SIG-M5 treated with dmso at 0.1 percent for 504 hours (cell line): ENCODE measurements around the gene DNTT.

ENCODE experiments used
- DNase-seq: peaks from one replicate; lab custom pipeline; 2025; ENCODE audit not compliant: unreplicated experiment; lab: John Stamatoyannopoulos, UW

The DNTT gene

DNA sequence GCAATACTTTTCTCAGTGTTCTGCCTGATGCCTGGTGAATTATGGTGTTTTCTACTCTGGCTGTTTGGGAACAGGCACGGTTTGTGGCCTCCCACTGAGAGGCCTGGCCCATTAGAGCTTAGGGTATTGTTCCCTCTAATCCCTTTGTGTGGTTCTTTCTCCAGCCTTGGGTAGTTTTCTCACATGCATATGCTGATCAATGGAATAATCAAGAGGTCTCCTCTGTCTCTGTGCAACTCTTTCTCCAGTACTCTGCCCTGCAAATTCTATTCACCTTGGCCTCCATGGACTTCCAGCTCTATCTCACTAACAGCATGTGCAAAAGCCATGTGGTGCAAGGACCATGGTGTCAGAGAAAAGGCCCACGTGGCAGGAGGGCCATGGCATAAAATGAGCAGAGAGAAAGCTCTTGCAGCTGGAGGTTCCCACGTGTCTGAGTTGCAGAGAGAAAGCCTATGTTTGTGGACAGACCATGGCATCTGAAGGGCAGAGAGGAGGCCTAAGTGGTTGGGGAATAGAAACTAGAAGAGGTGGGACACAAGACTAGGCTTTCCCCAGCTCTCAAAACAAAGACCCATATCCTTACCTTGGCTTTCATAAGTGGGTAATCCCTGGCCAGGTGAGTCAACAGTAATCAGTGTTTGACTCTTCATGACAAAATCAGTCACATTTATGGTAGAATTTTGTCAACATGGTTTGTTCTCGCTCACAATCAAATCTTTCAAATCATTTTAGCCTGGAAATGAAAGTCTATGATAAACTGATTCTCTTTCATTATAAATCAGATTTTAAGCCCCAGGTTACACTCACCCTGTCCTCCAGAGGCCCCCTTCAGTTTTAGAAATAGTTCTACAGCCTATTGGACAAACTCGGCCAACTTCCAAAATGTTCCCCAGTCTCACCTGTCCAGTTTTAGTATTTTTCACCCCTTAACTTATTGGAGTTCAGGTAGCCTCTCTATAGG is 37.3 kb downstream of the DNTT start:
- DNase-seq, result no peak

DNA sequence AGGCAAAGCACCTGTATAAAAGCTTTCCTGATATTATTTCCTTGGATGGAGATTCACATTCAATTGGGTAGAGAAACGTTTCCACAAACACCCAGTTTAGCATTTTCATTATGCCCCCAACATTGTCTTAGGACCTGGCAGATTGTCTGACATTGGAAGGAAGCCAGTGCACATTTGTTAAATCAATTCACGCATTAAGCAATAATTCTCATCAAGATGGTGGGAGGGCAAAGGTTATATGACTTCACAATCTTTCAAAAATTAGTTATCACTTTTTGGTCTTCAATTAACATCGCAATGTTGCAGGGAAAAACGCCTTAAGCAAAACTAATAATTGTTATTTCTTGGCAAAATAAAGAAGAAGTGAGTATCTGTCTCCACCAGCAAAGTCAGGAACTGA is 38.2 kb downstream of the DNTT start:
- no peak for DNase-seq

DNA sequence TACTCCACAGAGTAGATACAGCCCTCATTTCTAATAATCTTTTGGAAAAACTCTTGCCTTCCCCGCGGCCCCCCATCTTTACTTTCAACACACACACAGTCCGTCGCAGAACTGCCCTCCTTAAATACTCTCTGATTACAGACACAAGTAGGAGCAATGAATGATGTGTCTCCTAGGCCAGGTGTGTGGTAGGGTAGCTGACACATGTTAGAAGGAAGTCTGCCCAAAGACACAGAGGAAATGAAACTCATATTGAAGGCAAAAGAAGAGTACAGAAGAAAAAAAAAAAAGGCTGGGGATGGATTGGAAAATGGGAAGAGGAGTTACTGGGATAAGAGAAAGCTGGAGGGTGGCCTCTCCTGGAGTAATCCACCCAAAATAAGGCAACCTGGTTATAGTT is 39.9 kb downstream of the DNTT start:
- no peak for DNase-seq

DNA sequence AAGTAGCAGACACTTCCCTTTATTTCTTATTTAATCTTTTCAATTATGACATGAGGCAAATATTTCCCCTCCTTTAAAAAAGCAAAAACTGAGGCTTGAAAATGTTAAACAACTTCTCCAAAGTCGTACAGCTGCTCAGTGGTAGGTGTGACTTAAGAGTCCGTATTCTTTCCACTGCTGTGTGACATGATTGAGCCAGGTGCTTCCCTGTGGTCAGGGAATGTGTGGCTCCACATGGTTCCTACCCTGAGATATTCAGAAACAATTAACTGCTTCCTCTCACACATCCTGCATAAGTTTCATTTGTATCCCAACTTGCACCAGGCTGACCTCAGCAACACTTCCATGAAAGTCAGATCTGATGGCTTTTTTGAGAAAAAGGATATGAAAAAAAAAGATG is 41.0 kb downstream of the DNTT start:
- DNase-seq, result no peak

DNA sequence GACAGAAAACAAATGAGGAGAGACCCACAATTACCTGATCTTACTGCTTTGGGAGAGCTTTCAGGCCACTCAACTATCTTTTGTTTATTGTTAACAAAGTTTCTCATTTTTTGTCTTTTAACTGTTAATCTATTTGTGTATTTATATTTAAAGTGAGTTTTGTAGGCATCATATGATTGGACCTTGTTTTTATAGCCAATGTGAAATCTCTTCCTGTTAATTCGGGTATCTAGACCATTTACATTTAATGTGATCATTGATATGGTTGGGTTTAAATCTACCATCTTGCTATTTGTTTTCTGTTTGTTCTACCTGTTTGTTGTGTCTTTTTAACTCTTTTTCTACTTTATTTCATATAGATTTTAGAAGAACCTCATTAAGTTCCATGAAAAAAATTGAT is 42.1 kb downstream of the DNTT start:
- DNase-seq, result no peak

DNA sequence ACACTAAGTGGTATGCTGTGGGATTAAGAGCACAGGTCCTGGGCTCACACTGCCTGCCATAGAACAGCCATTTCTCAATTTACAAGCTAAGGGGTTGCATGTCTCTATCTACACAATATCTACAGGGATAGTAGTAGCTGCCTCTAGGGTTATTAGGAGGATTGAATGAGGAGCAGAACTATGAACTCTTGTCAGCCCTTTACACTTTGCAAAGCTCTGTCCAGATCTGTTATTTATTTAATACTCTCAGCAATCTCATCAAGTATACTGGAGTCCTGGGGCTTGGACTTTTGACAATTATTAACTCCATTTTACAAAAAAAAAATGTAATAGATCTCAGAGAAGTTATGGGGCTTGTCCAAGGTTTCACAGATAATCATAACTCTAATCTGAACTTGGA is 47.8 kb downstream of the DNTT start:
- DNase-seq, result no peak

DNA sequence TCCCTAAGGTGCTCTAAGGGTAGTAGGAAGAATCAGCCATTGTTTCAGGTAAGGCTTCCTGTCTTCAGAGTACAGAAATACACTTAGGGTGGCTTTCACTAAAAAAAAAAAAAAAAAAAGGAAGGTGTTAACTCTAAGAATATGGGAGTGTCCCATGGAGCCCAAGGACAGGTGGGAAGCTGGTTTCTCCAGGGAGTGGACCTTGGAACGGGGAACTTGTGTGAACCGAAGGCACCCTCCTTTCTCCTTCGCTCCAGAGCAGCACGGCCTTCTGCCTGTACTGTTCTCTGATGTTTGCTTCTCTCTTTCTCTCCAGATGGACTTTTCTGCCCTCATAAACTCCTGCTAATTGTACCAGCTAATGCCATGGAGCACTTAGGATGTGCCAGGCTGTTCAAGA is 48.3 kb downstream of the DNTT start:
- DNase-seq, result no peak

DNA sequence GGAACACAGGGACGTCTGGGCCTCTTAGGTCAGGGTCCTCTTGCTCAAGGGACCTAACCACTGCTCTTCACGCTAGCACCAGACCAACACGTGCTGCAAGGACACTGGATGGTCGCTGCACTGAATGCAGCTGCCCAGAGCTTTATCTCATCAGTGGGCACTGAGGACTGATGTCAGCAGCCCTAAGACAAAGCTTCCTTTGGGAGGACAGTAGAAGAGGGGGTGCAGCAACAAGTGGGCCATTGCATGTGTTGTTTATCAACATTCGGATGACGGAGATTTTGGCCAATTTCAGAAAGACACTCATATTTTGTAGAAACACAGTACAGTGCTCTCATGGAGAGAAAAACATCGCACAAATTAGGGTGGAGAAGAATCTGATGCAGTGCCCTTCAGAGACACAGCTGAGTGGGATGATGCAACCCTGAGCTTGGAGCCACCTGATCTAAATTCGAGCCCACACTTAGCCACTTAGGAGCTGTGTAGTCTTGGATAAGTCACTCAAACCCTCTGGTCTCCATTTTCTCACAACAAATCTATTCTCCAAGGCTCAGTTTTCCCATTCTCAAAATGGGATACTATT is 52.9 kb downstream of the DNTT start:
- DNase-seq, result no peak

DNA sequence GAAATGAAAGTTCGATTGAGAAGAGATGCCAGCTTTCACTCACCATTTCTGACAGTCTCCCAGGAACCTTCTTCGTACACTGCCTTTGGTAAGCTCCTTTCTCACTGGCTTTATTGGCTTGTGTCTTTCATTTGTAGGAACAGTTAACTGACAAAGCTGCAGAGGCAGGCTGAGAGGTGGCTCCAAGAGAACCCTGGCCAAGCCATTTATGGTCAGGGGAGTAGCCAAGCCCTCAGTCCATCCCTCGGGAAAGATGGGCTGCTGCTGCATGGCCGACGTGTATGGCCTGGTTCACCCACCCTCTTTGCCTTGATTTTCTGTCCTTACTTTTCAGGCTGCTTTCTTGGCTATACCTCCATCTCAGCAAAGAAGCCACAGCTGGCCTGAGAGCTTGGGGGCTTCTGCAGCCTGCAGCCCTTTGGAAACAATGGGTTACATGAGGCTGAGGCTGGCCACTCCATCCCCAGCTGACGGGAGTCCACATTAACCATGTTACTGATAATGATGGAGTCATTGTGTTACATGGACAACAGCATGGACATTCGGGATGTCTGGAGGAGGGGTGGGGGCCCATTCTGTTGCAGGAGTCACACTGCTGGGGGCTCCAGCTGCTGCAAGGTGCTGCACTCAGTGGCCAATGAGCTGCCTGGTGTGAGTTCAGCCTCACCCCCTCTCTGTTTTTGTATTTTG is 54.8 kb downstream of the DNTT start, which contains the start of gene OPALIN:
OPALIN (minus strand) TSS at position 152 of the 690 bp plus-strand sequence; CDS start at position 46, 106 bp downstream.
- DNase-seq, result no peak

DNA sequence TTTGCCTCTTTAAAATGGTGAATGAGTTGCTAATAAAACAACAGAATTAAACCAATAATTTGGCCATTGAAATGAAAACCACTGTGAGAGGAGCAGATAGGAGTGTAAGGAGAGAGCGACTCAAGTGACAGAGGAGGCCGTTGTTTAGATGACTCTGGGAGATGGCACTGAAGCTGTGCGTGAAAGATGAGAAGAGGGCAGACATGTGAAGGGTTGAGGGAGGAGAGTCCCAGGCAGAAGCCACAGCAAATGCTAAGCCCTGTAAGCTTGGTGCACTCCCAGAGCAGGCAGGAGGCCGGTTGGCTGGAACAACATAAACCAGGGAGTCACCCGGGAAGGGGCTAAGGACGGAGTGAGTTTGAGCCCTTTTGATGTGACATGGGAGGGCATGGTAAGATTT is 55.4 kb downstream of the DNTT start:
- no peak for DNase-seq

DNA sequence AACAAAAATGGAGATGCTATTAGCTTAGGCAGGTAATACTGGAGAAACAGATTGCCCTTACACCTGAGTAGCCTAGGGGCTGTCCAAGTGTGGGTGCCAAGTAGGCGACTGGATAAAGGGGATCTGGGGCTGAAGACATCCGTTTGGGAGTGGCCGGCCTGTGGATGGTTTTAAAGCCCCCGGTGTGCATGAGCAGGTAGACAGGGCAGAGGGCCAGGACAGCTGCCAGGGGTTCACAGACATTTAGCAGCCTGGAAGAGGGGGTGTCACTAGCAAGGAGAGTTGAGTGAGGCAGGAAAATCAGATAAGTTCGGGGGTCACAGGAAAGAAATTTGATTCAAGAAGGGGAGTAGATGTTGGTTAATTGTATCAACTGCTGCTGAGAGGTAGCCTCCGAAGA is 56.1 kb downstream of the DNTT start:
- no peak for DNase-seq

DNA sequence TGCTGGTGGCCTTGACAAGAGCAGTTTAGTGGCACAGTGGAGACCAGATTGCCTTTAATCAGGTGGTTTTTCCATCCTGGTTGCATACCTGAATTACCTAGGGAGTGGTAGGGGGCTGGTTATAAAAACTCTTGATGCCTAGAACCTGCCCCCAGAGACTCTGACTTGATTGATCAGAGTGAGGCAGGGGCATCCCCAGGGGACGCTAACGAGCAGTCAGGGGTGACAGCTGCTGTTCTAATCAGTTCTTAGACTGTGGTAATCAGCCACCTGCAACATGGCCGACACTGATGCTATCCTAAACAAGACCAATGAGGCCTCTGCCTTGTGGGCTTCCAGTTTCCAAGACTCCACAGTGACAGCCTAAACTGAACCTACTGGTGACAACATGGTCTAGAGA is 56.5 kb downstream of the DNTT start:
- no peak for DNase-seq

DNA sequence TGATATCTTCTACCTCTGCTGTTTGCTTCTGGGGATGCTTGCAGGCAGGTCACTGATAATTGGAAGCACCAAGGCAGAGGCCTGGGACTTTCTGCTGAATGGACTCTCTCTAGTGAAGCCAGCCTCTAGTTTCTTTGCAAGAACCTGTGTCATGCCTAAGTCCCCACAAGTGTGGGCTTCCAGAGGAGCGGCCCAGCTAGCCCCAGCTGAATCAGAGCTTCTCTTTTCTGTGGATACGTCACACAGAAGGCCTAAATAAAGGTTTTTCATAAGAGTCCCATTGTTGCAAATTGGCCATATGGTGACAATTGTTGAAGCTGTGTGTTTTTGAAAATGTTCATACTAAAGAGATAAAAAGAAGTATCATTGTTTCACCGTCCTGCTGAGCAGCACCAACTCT is 61.3 kb downstream of the DNTT start:
- no peak for DNase-seq

DNA sequence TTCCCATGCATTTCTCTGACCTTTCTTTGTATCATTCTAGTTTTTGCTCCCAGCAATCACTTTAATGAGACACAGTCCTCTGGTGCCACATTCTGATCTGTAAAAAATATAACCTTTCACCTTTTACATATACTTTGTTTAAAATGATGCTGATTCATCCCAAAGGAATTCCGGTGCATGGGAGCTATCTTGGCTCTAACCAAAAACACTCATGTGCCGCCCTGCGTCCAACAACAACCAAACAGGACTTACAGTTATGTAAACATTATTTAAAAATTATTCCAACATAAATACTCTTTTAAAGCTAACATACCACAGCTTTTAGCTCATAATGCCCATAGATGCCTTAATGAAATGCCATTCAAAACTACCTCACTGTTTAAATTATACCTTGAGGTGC is 62.3 kb downstream of the DNTT start:
- DNase-seq, result no peak

DNA sequence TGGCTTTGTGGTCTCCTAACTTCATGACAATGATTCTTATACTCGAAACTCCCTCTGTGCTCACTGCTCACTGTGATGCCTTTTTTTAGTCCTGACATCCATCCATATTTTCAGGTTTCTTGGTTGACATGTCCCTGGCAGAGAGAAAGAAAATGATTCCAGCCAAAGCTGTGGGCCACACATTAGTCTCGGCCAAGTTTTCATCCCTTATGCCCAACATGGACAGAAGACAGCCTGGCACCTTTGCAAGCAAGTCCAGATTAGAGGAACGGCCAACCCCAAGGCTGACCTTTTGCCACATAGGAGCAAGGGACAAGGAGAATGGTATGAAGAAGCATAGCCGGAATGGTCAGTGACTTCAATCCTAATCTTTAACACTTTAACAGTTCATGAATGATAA is 63.2 kb downstream of the DNTT start:
- no peak for DNase-seq

DNA sequence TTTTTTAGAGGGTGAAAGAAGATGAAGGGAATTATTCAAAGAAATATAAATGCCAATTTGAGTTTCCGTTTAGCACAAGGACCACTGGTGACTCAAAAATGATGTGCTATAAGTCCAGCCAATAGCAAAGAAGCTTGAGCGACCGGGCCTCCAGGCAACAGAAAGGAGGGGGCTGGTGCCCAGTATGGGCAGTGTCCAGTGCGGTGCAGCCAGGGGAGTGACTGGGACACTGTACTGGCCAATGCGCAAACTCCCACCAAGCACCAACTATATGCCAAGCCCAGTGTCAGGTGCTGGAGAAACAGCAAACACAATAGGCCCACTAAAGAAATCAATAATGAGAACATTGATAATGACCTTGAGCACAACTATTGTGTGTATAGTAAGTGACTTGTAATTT is 64.7 kb downstream of the DNTT start:
- no peak for DNase-seq

DNA sequence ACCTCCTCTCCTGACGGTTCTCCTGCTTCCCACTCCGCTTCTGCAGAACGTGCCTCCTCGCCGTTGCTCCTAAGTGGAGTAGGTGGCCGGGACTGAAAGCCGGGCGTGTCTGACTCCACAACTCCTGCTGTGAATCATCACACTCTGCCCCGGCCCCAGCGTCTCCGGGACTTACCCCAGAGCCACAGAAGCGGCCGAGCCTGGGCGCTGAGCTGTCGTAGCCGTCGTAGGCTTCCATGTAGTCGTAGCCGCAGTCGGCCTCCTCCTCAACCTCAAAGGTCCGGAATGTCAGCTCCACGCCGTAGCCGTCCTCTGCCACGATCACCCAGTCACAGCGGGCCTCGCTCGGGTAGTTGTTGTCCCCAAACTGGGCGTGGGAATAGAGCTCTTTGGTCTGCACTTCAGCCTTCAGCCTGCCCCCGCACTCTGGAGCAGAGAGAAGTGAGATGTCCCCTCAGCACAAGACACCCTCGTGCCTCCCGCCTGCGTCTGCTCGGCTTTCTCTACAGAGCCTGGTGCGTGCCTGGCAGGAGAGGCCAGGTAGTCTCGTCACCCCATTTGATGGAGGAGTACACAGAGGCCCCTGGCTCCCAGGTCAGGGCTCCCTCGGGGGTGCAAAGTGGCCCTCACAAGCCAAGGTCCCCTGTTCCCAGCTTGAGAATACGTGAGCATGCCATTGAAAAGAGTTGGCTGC is 65.8 kb downstream of the DNTT start:
- DNase-seq, result no peak

DNA sequence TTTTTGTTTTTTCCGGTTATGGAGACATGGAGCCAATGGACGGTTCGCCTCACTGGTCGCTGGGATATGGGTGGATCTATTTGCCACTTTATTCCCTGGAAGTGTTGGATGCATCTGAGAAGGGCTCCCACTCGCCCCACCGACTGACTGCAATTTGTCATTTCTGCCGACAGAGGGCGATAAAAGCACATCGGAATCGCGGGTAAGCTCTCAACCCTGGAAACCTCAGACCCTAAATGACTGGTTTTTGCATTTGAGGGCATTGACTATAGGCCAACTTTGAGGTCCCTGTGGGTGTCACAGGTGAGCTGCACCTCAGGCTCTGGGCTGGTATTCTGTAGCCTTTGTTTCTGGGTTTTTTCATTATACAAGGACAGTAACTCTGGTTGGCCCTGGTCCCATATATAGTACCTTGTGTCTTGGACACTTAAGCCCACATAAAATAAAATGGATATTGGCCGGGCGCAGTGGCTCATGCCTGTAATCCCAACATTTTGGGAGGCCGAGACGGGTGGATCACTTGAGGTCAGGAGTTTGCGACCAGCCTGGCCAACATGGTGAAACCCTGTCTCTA is 66.4 kb downstream of the DNTT start:
- DNase-seq, result peak; percentile 24

DNA sequence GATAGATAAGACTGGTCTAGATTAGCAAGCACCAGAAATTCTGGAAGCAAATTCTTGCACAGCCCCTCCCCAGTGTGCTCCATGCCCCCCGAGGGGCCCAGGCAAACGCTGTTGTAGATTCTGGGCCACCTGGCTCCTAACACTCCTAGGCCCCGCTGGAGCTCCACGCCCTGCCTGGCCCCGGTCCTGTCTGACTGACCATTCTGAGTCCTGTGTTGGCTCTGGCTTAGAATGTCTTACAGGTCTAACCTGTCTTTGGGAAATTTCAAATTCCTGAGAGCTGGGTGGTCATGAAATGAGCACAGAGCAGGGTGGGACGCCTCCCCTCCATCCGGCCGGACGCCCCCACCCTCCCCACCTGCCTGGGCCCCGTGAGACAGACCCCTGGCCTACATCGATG is 67.1 kb downstream of the DNTT start:
- no peak for DNase-seq

DNA sequence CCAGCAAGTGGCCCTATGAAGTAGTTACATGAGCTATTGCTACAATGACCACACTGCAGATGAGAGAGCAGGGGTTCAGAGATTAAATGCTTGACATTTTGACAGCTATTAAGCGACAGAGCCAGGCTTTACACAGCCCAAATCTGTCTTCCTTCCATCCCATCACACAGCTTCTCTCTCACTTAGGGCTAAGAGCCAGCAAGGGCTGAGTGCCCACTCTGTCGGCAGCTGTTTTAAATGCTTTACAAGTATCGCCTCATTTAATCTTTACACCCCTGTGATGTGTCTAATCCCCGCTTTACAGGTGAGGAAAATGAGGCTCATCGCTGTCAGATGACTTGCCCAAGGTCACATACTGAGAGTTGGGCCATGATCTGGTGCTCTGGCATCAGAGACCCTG is 69.8 kb downstream of the DNTT start:
- no peak for DNase-seq

DNA sequence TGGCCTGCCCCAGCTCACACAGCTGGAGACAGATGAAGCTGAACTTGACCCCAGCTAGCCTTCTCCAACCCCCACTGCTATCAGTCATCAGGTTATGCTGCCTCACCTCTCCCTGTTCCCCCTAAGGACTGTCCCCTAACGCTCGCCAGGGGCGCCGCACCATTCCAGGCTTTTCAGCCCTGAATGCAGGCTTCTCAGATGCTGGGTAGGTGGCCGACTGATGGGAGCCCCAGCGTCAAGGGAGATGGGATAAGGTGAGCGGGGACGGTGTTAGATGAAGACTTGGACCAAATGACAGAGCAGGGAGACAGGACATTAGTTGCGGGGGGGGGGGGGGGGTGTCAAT is 70.4 kb downstream of the DNTT start:
- DNase-seq, result no peak
